Measurements from ENCODE around the gene CTBP1. TPM values are rescaled to one million over a fixed set of nuclear protein-coding genes. Genes with fewer than 3 reads are reported as not detected.

CTBP1 gene
- total and polyA plus RNA-seq, 2 of the 8 experiments (the other 6 are each of a cell fraction or from before 2014, with no cell fraction given), result 128 to 185 TPM

DNA sequence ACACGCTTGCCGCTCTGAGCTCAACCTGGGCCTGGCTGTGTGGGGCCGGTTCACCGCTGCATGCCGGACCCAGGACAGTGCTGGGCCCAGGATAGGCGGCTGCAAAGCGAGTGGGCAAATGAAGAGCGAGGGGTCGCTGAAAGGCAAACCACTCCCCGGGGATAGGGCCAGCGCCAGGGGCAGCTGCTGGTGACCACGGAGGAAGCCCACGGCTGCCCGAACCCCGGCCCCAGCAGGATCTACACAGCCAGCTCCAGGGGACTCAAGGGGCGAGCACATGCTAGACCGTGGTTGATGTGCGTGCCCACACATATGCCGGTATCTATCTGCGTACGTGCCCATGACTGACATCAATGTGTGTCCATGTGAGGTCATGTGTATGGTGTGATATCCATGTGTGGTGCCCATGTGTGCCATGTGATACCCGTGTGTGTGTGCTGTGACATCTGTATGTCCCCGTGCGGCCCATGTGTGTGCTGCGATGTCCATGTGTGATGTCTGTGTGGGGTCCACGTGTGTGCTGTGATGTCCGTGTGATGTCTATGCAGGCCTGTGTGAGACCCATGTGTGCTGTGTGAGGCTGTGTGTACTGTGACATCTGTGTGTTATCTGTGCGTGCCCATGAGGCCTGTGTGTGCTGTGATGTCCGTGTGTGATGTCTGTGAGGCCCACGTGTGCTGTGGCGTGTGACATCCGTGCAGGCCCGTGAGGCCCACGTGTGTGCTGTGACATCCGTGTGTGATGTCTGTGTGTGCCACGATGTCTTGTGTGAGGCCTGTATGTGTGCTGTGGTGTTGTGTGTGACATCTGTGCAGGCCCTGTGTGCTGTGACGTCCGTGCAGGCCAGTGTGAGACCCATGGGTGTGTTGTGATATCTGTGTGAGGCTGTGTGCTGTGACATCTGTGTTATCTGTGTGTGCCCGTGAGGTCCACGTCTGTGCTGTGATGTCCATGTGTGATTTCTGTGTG lies 24.8 kb downstream of the CTBP1 start (continued):
- TF ChIP-seq, protein P1, sequence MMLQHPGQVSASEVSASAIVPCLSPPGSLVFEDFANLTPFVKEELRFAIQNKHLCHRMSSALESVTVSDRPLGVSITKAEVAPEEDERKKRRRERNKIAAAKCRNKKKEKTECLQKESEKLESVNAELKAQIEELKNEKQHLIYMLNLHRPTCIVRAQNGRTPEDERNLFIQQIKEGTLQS (IDR thresholded peaks at IDR 0.05; ENCODE audit: insufficient read depth, low read depth, low read length), result no peak
- no peak for TF ChIP-seq ASH2L (IDR thresholded peaks at IDR 0.05; ENCODE audit: low read length)
- TF ChIP-seq POLR2A (IDR thresholded peaks at IDR 0.05; ENCODE audit: control extremely low read depth in 1 of 2, low read depth in 2 of 2, low read length in 2 of 2), result no peak
- TF ChIP-seq SRF (IDR thresholded peaks at IDR 0.05; ENCODE audit: low read depth, low read length), result no peak
- TF ChIP-seq, protein P2, sequence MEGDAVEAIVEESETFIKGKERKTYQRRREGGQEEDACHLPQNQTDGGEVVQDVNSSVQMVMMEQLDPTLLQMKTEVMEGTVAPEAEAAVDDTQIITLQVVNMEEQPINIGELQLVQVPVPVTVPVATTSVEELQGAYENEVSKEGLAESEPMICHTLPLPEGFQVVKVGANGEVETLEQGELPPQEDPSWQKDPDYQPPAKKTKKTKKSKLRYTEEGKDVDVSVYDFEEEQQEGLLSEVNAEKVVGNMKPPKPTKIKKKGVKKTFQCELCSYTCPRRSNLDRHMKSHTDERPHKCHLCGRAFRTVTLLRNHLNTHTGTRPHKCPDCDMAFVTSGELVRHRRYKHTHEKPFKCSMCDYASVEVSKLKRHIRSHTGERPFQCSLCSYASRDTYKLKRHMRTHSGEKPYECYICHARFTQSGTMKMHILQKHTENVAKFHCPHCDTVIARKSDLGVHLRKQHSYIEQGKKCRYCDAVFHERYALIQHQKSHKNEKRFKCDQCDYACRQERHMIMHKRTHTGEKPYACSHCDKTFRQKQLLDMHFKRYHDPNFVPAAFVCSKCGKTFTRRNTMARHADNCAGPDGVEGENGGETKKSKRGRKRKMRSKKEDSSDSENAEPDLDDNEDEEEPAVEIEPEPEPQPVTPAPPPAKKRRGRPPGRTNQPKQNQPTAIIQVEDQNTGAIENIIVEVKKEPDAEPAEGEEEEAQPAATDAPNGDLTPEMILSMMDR (IDR thresholded peaks at IDR 0.05; ENCODE audit: control extremely low read depth in 1 of 3, insufficient read depth in 1 of 3, low read depth in 1 of 3, low read length in 3 of 3), result no peak
- no peak for TF ChIP-seq FOSL1 (IDR thresholded peaks at IDR 0.05; ENCODE audit: insufficient read depth, low read depth, low read length)
- no peak for TF ChIP-seq RAD21 (IDR thresholded peaks at IDR 0.05 in 1 of 2, conservative IDR thresholded peaks at IDR 0.05 in 1 of 2; ENCODE audit: low read depth in 2 of 2, low read length in 2 of 2)
- TF ChIP-seq BCL11A (IDR thresholded peaks at IDR 0.05; ENCODE audit: low read depth in 2 of 2, low read length in 2 of 2), result no peak
- TF ChIP-seq ZNF274 (IDR thresholded peaks at IDR 0.05; ENCODE audit: borderline replicate concordance, extremely low read depth, low read length), result no peak
